ENCODE data around the gene IL1RN. TPM values are rescaled to one million over a fixed set of nuclear protein-coding genes. Genes with fewer than 3 reads are reported as not detected.
A peak's percentile ranks its signal among the peaks of the same experiment; 100 is the strongest.

The IL1RN gene
- total and polyA plus RNA-seq, 2 of the 13 experiments (the other 11 are each of a cell fraction or from before 2014, with no cell fraction given), result 21.2 to 101 TPM

DNA sequence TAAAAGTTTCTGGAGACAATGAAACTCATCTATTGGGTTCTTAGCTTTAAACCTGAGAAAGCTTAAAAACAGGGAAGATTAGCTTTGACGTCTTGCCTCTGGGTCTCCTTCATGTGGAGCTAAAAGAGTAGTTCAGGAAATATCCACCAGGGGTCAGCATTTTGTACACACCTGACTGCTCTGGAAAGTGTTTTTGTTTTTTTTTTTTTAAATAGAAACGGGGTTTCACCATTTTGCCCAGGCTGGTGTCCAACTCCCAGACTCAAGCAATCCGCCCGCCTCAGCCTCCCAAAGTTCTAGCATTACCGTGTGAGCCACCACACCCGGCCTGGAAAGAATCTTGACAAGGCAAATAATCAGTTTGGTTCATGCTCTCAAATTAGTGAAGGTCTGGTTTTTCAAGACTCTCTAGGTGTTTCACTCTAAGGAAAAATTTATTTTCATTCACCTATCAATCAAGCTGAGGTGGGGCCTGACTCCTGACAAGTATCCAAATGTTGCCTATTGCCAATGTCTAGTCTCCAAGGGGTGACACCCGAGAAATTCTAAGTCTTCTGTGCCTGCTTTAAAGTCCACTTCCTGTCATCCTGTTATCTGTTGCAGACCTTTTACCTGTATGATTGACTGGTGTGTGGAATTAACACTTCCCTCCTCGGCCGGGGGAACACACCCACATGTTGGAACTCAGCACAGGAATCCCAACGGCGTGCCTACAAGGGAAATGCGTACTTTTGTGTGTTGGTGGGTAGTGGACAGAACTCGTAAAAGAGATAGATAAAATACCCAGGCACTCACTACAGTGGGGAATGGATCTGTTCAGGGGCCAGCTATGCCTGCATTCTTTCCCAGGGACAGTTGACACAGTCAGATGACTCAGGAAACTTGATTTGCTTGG is 11.3 kb downstream of the IL1RN start (continued):
- TF ChIP-seq TFDP1 (CRISPR knock-in tag; IDR thresholded peaks at IDR 0.05; ENCODE audit: borderline replicate concordance) (no peak), ZNF788 (CRISPR knock-in tag; IDR thresholded peaks at IDR 0.05; ENCODE audit: borderline replicate concordance) (no peak), REST (IDR thresholded peaks at IDR 0.05; ENCODE audit: borderline replicate concordance in 1 of 2, low read depth in 1 of 2, low read length in 2 of 2) (no peak), RELA (CRISPR knock-in tag; IDR thresholded peaks at IDR 0.05) (no peak), ZNF589 (CRISPR knock-in tag; conservative IDR thresholded peaks at IDR 0.05) (no peak), U2AF1 (optimal IDR thresholded peaks at IDR 0.05; ENCODE audit: low read depth, low read length) (no peak), JUND (CRISPR knock-in tag; IDR thresholded peaks at IDR 0.05) (0 out of 2 replicates have a peak, but pooled peaks have one; percentile 24), PHF21A (CRISPR knock-in tag; IDR thresholded peaks at IDR 0.05) (peak; percentile 43), ZFY (CRISPR knock-in tag; IDR thresholded peaks at IDR 0.05) (no peak), TFAP4 (IDR thresholded peaks at IDR 0.05; ENCODE audit: borderline replicate concordance, low read depth) (peak; percentile 50; the same call in 1 of the 2 replicates), NFATC3 (CRISPR knock-in tag; IDR thresholded peaks at IDR 0.05) (no peak), ZNF777 (CRISPR knock-in tag; IDR thresholded peaks at IDR 0.05) (no peak), NR2F2 (IDR thresholded peaks at IDR 0.05; ENCODE audit: borderline replicate concordance, low read depth) (no peak), ARID2 (CRISPR knock-in tag; IDR thresholded peaks at IDR 0.05; ENCODE audit: borderline replicate concordance) (no peak), ZNF792 (CRISPR knock-in tag; IDR thresholded peaks at IDR 0.05) (no peak), FOXC1 (CRISPR knock-in tag; IDR thresholded peaks at IDR 0.05; ENCODE audit: borderline replicate concordance) (no peak), CBX2 (IDR thresholded peaks at IDR 0.05; ENCODE audit: low read depth, low read length) (no peak), CBX2 (CRISPR knock-in tag; IDR thresholded peaks at IDR 0.05; ENCODE audit: low read depth) (no peak; the same call in 1 of the 2 replicates), TCF7 (IDR thresholded peaks at IDR 0.05; ENCODE audit: low read depth) (no peak), FIP1L1 (IDR thresholded peaks at IDR 0.05; ENCODE audit: borderline replicate concordance, insufficient read depth, low read depth, low read length) (no peak), ZNF205 (CRISPR knock-in tag; IDR thresholded peaks at IDR 0.05) (no peak), TBP (CRISPR knock-in tag; IDR thresholded peaks at IDR 0.05) (no peak), RFX3 (CRISPR knock-in tag; IDR thresholded peaks at IDR 0.05) (no peak), EED (CRISPR knock-in tag; IDR thresholded peaks at IDR 0.05) (no peak)
- TF ChIP-seq, protein P1, sequence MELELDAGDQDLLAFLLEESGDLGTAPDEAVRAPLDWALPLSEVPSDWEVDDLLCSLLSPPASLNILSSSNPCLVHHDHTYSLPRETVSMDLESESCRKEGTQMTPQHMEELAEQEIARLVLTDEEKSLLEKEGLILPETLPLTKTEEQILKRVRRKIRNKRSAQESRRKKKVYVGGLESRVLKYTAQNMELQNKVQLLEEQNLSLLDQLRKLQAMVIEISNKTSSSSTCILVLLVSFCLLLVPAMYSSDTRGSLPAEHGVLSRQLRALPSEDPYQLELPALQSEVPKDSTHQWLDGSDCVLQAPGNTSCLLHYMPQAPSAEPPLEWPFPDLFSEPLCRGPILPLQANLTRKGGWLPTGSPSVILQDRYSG (CRISPR knock-in tag; IDR thresholded peaks at IDR 0.05), result no peak
